ENCODE measurements around the gene EPAS1.

- TF ChIP-seq ZC3H10 (CRISPR knock-in tag; IDR thresholded peaks at IDR 0.05) (no peak), PATZ1 (CRISPR knock-in tag; IDR thresholded peaks at IDR 0.05; ENCODE audit: borderline replicate concordance) (no peak), ZNF565 (CRISPR knock-in tag; conservative IDR thresholded peaks at IDR 0.05; ENCODE audit: low read depth) (no peak), CSDC2 (CRISPR knock-in tag; IDR thresholded peaks at IDR 0.05) (no peak), ARNTL (CRISPR knock-in tag; IDR thresholded peaks at IDR 0.05; ENCODE audit: borderline replicate concordance, low read depth) (no peak), ESRRG (CRISPR knock-in tag; IDR thresholded peaks at IDR 0.05) (no peak), CSRNP3 (CRISPR knock-in tag; IDR thresholded peaks at IDR 0.05) (no peak), SNAI2 (CRISPR knock-in tag; IDR thresholded peaks at IDR 0.05) (no peak), OSR1 (CRISPR knock-in tag; IDR thresholded peaks at IDR 0.05) (no peak), BACH2 (CRISPR knock-in tag; IDR thresholded peaks at IDR 0.05; ENCODE audit: borderline replicate concordance) (no peak), ZNF8 (CRISPR knock-in tag; IDR thresholded peaks at IDR 0.05) (no peak), TSHZ2 (CRISPR knock-in tag; IDR thresholded peaks at IDR 0.05) (no peak)
Measured at GRCh38 chr2:46372475-46372874, 75.3 kb downstream of the EPAS1 start.
